Measurements from ENCODE around the gene EPB41L2.
"Not testable (repeated sequence)": the region's sequence is repeated elsewhere in the genome, so short reads cannot be mapped to it uniquely, and the experiment has no call there.

Gene EPB41L2

GRCh38 chr6:130996635-130997034 is 66.4 kb downstream of the EPB41L2 start:
- no peak for DNase-seq (ENCODE audit: low read depth, low spot score)
- H3K36me3 ChIP-seq (ENCODE audit: control insufficient read depth, insufficient read depth, low read length) = no peaks in the 10 kb centered on the region
- peaks cover 4% of the 10 kb centered on the region for H3K4me1 ChIP-seq (ENCODE audit: control insufficient read depth, insufficient read depth, low read length)
- no peaks in the 10 kb centered on the region for H3K27me3 ChIP-seq (ENCODE audit: control insufficient read depth, insufficient read depth, low read length)
- no peak overlapping the region for H3K27ac ChIP-seq (ENCODE audit: low read length)
- H3K4me3 ChIP-seq (ENCODE audit: low read length) = no peak overlapping the region
- no CpG with 5 or more reads among the region's 1 CpG for WGBS (ENCODE audit: insufficient coverage, insufficient read length)
- H3K9me3 ChIP-seq (ENCODE audit: control insufficient read depth, insufficient read depth, low read length) = no peaks in the 10 kb centered on the region

GRCh38 chr6:130995783-130996447 is 67.1 kb downstream of the EPB41L2 start:
- H3K9me3 ChIP-seq (ENCODE audit: control insufficient read depth, insufficient read depth, low read length) = no peaks in the 10 kb centered on the region
- WGBS (ENCODE audit: insufficient coverage, insufficient read length) = no CpG with 5 or more reads among the region's 2 CpGs
- DNase-seq (ENCODE audit: low read depth, low spot score) = no peak
- peaks cover 4% of the 10 kb centered on the region for H3K4me1 ChIP-seq (ENCODE audit: control insufficient read depth, insufficient read depth, low read length)
- no peak overlapping the region for H3K4me3 ChIP-seq (ENCODE audit: low read length)
- H3K36me3 ChIP-seq (ENCODE audit: control insufficient read depth, insufficient read depth, low read length) = no peaks in the 10 kb centered on the region
- H3K27ac ChIP-seq (ENCODE audit: low read length) = no peak overlapping the region
- H3K27me3 ChIP-seq (ENCODE audit: control insufficient read depth, insufficient read depth, low read length) = no peaks in the 10 kb centered on the region

- Histone ChIP-seq H3K27ac (ENCODE audit: low read length) (no peak overlapping the region), H3K36me3 (ENCODE audit: control insufficient read depth, insufficient read depth, low read length) (no peaks in the 10 kb centered on the region), H3K9me3 (ENCODE audit: control insufficient read depth, insufficient read depth, low read length) (no peaks in the 10 kb centered on the region), H3K4me3 (ENCODE audit: low read length) (no peak overlapping the region), H3K4me1 (ENCODE audit: control insufficient read depth, insufficient read depth, low read length) (peaks cover 4% of the 10 kb centered on the region), H3K27me3 (ENCODE audit: control insufficient read depth, insufficient read depth, low read length) (no peaks in the 10 kb centered on the region)
- no peak for DNase-seq (ENCODE audit: low read depth, low spot score)
- no CpG with 5 or more reads among the region's 10 CpGs for WGBS (ENCODE audit: insufficient coverage, insufficient read length)
Observed at GRCh38 chr6:130994319-130995097, 68.5 kb downstream of the EPB41L2 start.

GRCh38 chr6:130993292-130993765 is 69.7 kb downstream of the EPB41L2 start:
- H3K36me3 ChIP-seq (ENCODE audit: control insufficient read depth, insufficient read depth, low read length) = no peaks in the 10 kb centered on the region
- H3K27me3 ChIP-seq (ENCODE audit: control insufficient read depth, insufficient read depth, low read length) = no peaks in the 10 kb centered on the region
- no peak overlapping the region for H3K27ac ChIP-seq (ENCODE audit: low read length)
- no peaks in the 10 kb centered on the region for H3K9me3 ChIP-seq (ENCODE audit: control insufficient read depth, insufficient read depth, low read length)
- peaks cover 4% of the 10 kb centered on the region for H3K4me1 ChIP-seq (ENCODE audit: control insufficient read depth, insufficient read depth, low read length)
- no CpG with 5 or more reads among the region's 11 CpGs for WGBS (ENCODE audit: insufficient coverage, insufficient read length)
- no peak overlapping the region for H3K4me3 ChIP-seq (ENCODE audit: low read length)
- DNase-seq (ENCODE audit: low read depth, low spot score) = no peak

- no peaks in the 10 kb centered on the region for H3K9me3 ChIP-seq (ENCODE audit: control insufficient read depth, insufficient read depth, low read length)
- peaks cover 4% of the 10 kb centered on the region for H3K4me1 ChIP-seq (ENCODE audit: control insufficient read depth, insufficient read depth, low read length)
- no peak overlapping the region for H3K4me3 ChIP-seq (ENCODE audit: low read length)
- no peaks in the 10 kb centered on the region for H3K36me3 ChIP-seq (ENCODE audit: control insufficient read depth, insufficient read depth, low read length)
- DNase-seq (ENCODE audit: low read depth, low spot score) = no peak
- 100% methylated on average over 3 of the region's 6 CpGs for WGBS (ENCODE audit: insufficient coverage, insufficient read length)
- no peak overlapping the region for H3K27ac ChIP-seq (ENCODE audit: low read length)
- no peaks in the 10 kb centered on the region for H3K27me3 ChIP-seq (ENCODE audit: control insufficient read depth, insufficient read depth, low read length)
Observed at GRCh38 chr6:130991422-130992137, 71.5 kb downstream of the EPB41L2 start.

- H3K9me3 ChIP-seq (ENCODE audit: control insufficient read depth, insufficient read depth, low read length); H3K27me3 ChIP-seq (ENCODE audit: control insufficient read depth, insufficient read depth, low read length): not testable (repeated sequence)
- no CpG with 5 or more reads among the region's 5 CpGs for WGBS (ENCODE audit: insufficient coverage, insufficient read length)
Observed at GRCh38 chr6:130987539-130987938, 75.5 kb downstream of the EPB41L2 start.

GRCh38 chr6:130985115-130985514 is 77.9 kb downstream of the EPB41L2 start:
- WGBS (ENCODE audit: insufficient coverage, insufficient read length) = no CpG with 5 or more reads among the region's 8 CpGs
- Histone ChIP-seq H3K27me3 (ENCODE audit: control insufficient read depth, insufficient read depth, low read length) (no peaks in the 10 kb centered on the region), H3K36me3 (ENCODE audit: control insufficient read depth, insufficient read depth, low read length) (no peaks in the 10 kb centered on the region), H3K4me1 (ENCODE audit: control insufficient read depth, insufficient read depth, low read length) (peaks cover 2% of the 10 kb centered on the region; the same call in 1 of the 2 replicates), H3K9me3 (ENCODE audit: control insufficient read depth, insufficient read depth, low read length) (no peaks in the 10 kb centered on the region), H3K4me3 (ENCODE audit: low read length) (no peak overlapping the region), H3K27ac (ENCODE audit: low read length) (no peak overlapping the region)
- DNase-seq (ENCODE audit: low read depth, low spot score) = no peak

More at GRCh38 chr6:130987539-130987938, 75.5 kb downstream of the EPB41L2 start:
- not testable (repeated sequence) for H3K36me3 ChIP-seq (ENCODE audit: control insufficient read depth, insufficient read depth, low read length); H3K27ac ChIP-seq (ENCODE audit: low read length); H3K4me3 ChIP-seq (ENCODE audit: low read length); H3K4me1 ChIP-seq (ENCODE audit: control insufficient read depth, insufficient read depth, low read length); DNase-seq (ENCODE audit: low read depth, low spot score)

- Histone ChIP-seq H3K4me1 (ENCODE audit: control insufficient read depth, insufficient read depth, low read length) (peaks cover 2% of the 10 kb centered on the region; the same call in 1 of the 2 replicates), H3K4me3 (ENCODE audit: low read length) (no peak overlapping the region), H3K27ac (ENCODE audit: low read length) (no peak overlapping the region), H3K27me3 (ENCODE audit: control insufficient read depth, insufficient read depth, low read length) (no peaks in the 10 kb centered on the region), H3K9me3 (ENCODE audit: control insufficient read depth, insufficient read depth, low read length) (no peaks in the 10 kb centered on the region), H3K36me3 (ENCODE audit: control insufficient read depth, insufficient read depth, low read length) (no peaks in the 10 kb centered on the region)
- WGBS (ENCODE audit: insufficient coverage, insufficient read length) = no CpG with 5 or more reads among the region's 6 CpGs
- DNase-seq (ENCODE audit: low read depth, low spot score) = no peak
Observed at GRCh38 chr6:130982941-130983456, 80.0 kb downstream of the EPB41L2 start.

GRCh38 chr6:130982135-130982534 is 80.9 kb downstream of the EPB41L2 start:
- DNase-seq (ENCODE audit: low read depth, low spot score) = no peak
- Histone ChIP-seq H3K4me1 (ENCODE audit: control insufficient read depth, insufficient read depth, low read length) (peaks cover 2% of the 10 kb centered on the region; the same call in 1 of the 2 replicates), H3K4me3 (ENCODE audit: low read length) (no peak overlapping the region), H3K27me3 (ENCODE audit: control insufficient read depth, insufficient read depth, low read length) (no peaks in the 10 kb centered on the region), H3K9me3 (ENCODE audit: control insufficient read depth, insufficient read depth, low read length) (no peaks in the 10 kb centered on the region), H3K27ac (ENCODE audit: low read length) (no peak overlapping the region), H3K36me3 (ENCODE audit: control insufficient read depth, insufficient read depth, low read length) (no peaks in the 10 kb centered on the region)
- no CpG with 5 or more reads among the region's 1 CpG for WGBS (ENCODE audit: insufficient coverage, insufficient read length)

GRCh38 chr6:130981409-130981808 is 81.6 kb downstream of the EPB41L2 start:
- DNase-seq (ENCODE audit: low read depth, low spot score) = no peak
- no peak overlapping the region for H3K4me3 ChIP-seq (ENCODE audit: low read length)
- H3K27me3 ChIP-seq (ENCODE audit: control insufficient read depth, insufficient read depth, low read length) = no peaks in the 10 kb centered on the region
- H3K9me3 ChIP-seq (ENCODE audit: control insufficient read depth, insufficient read depth, low read length) = no peaks in the 10 kb centered on the region
- H3K4me1 ChIP-seq (ENCODE audit: control insufficient read depth, insufficient read depth, low read length) = peaks cover 2% of the 10 kb centered on the region; the same call in 1 of the 2 replicates
- H3K27ac ChIP-seq (ENCODE audit: low read length) = no peak overlapping the region
- H3K36me3 ChIP-seq (ENCODE audit: control insufficient read depth, insufficient read depth, low read length) = no peaks in the 10 kb centered on the region
